Heart right ventricle (tissue), 16 donors: ENCODE data around the gene HAGHL. TPM values are rescaled to one million over a fixed set of nuclear protein-coding genes. Genes with fewer than 3 reads are reported as not detected.

Experiments
- ATAC-seq, 8 donors: fragments of 200-7000 bp; cut with Tn5 transposase; one replicate each; pipeline ENCODE4 v1.9.1; 2020; ENCODE audit warnings: mild to moderate bottlenecking in 8 of 8, moderate library complexity in 8 of 8, moderate number of reproducible peaks in 1 of 8
- DNase-seq, 2 donors: peaks; one replicate each; pipeline ENCODE4 v3.0.0-alpha.2; 2020
- H3K27ac ChIP-seq, 10 donors: fragments of 200-600 bp; sonication (generic) in 2 of 10; one replicate each; pipeline versions ENCODE4 v1.5.0 to v1.8.0; 2020 to 2022; ENCODE audit warnings: mild to moderate bottlenecking in 3 of 10
- H3K27me3 ChIP-seq, 7 donors: fragments of 200-600 bp; one replicate each; pipeline ENCODE4 v1.8.0; 2021 to 2022; ENCODE audit warnings: mild to moderate bottlenecking in 2 of 7
- H3K36me3 ChIP-seq, 9 donors: fragments of 200-600 bp; sonication (generic) in 1 of 9; one replicate each; pipeline versions ENCODE4 v1.5.0 to v1.8.0; 2020 to 2022; ENCODE audit warnings: mild to moderate bottlenecking in 2 of 9
- H3K4me1 ChIP-seq, 9 donors: fragments of 200-600 bp; sonication (generic) in 1 of 9; one replicate each; pipeline versions ENCODE4 v1.5.0 to v1.8.0; 2020 to 2022; ENCODE audit warnings: mild to moderate bottlenecking in 4 of 9
- H3K4me3 ChIP-seq, 10 donors: fragments of 200-600 bp; sonication (generic) in 2 of 10; one replicate each; pipeline versions ENCODE4 v1.5.0 to v1.8.0; 2020 to 2022; ENCODE audit warnings: mild to moderate bottlenecking in 7 of 10, moderate library complexity in 2 of 10
- H3K9me3 ChIP-seq, 11 donors: fragments of 200-600 bp in 10 of 11; sonication (generic) in 2 of 11; one replicate each; pipeline versions ENCODE4 v1.5.0 to v1.8.0; 2013 to 2022; ENCODE audit warnings: mild to moderate bottlenecking in 2 of 11, control low read depth in 1 of 11, moderate library complexity in 1 of 11
- CTCF ChIP-seq, 9 donors: fragments of 200-600 bp; sonication (generic) in 2 of 9; IDR thresholded peaks; one replicate each; pipeline versions ENCODE4 v1.5.0 to v1.8.0; 2021 to 2022; ENCODE audit warnings: antibody characterized with exemption in 9 of 9, mild to moderate bottlenecking in 5 of 9, moderate library complexity in 1 of 9
- WGBS, 2 donors: extraction: QIAGEN DNeasy Blood & Tissue Kit; methylation state at CpG; one replicate each; pipeline ENCODE4 v1.1.7; 2013; ENCODE audit warnings: inconsistent platforms in 1 of 2; 5-methylcytosine and 5-hydroxymethylcytosine counted together
- intact Hi-C, 10 donors: fragments of 100-400 bp; cut with DNase I; formaldehyde crosslinking; loops; one replicate each; pipeline versions ENCODE4 v1.11.1 to v1.14.2; 2022
- polyA plus RNA-seq, 2 donors: library from polyadenylated mRNA; stranded (reverse); fragments of 200-250 nt; gene quantifications; one replicate each; pipeline ENCODE4 v1.2.3, GENCODE V29; 2013
- total RNA-seq, 10 donors: library from RNA; stranded (reverse); fragmentation: NEBNext Ultra II Directional in 3 of 10; extraction: Animal tissue kit (Norgen Biotek cat#: 25700) in 3 of 10; gene quantifications; one replicate each; pipeline versions ENCODE4 v1.2.1 to v1.2.4, GENCODE V29; 2021 to 2023
- donor health status: Arrhythmogenic right ventricular cardiomyopathy.
- donor health status: ischemic (EF 13 %, LVEDD 7.1; RV severe dilation, severe dysfunction).
- donor health status: healthy with polysubstance abuse.
- donor health status: DM: no; HTN: yes; CAD: no.
- donor health status: DM: no; HTN: no; CAD: no.
- donor health status: ischemic (EF 25% LVEDD 6.9; RV normal size, moderate dysfunction).
- donor health status: ischemic (EF 25% LVEDD 5.7; RV mildly dilated, moderate dysfunction).
- donor health status: healthy.
- donor health status: DM: yes; HTN: yes; CAD: no.
- donor health status: Ischemic cardiomyopathy.
- donor health status: ischemic (EF 35%, LVEDD 5.7; RV mildly dilated, moderate dysfunction).
- donor health status: nonischemic (EF 11% LVEDD 7.7; RV severe dilation, severe dysfunction).
- donor health status: DM: yes; HTN: yes; CAD: no.
- donor health status: PGD.
- donor health status: ischemic (EF 29% LVEDD 5.4; RV normal size, mild dysfunction).
- donor health status: nonischemic (EF 23%, LVEDD 6.1; RV moderate dilation, normal function).

Gene HAGHL
- total and polyA plus RNA-seq, 12 donors = 5.1 to 80.0 (median 10.9) TPM

- Histone ChIP-seq H3K36me3 (no peaks in the 10 kb centered on the region), H3K4me1 (peaks cover 0 to 13% (median 0%) of the 10 kb centered on the region in 9 donors), H3K27me3 (peaks cover 0 to 19% (median 0%) of the 10 kb centered on the region in 7 donors), H3K4me3 (no peak overlapping the region), H3K27ac (no peak overlapping the region), H3K9me3 (no peaks in the 10 kb centered on the region)
- no peak for DNase-seq
- WGBS, 2 donors = 91 to 94% methylated on average over 5 of the region's 5 CpGs
- intact Hi-C loops = no loop called here
- ATAC-seq = no peak
- TF ChIP-seq CTCF (IDR thresholded peaks at IDR 0.05) = no peak
Measured at GRCh38 chr16:756428-756827, 29.5 kb downstream of the HAGHL start.

GRCh38 chr16:759110-759910 is 32.4 kb downstream of the HAGHL start:
- Histone ChIP-seq H3K4me3 (no peak overlapping the region), H3K27ac (no peak overlapping the region), H3K36me3 (no peaks in the 10 kb centered on the region), H3K27me3 (peaks cover 6 to 39% (median 11%) of the 10 kb centered on the region in 7 donors), H3K4me1 (peaks cover 0 to 10% (median 0%) of the 10 kb centered on the region in 9 donors), H3K9me3 (no peaks in the 10 kb centered on the region)
- DNase-seq (no peak), ATAC-seq (no peak)
- intact Hi-C loops = no loop called here
- WGBS, 2 donors = 78 to 83% methylated on average over 34 of the region's 34 CpGs
- TF ChIP-seq CTCF (IDR thresholded peaks at IDR 0.05) = no peak

GRCh38 chr16:760065-760464 is 33.2 kb downstream of the HAGHL start:
- H3K27me3 ChIP-seq = peaks cover 6 to 39% (median 10%) of the 10 kb centered on the region in 7 donors
- no peaks in the 10 kb centered on the region for H3K36me3 ChIP-seq
- no peaks in the 10 kb centered on the region for H3K9me3 ChIP-seq
- ATAC-seq (no peak), DNase-seq (no peak)
- H3K27ac ChIP-seq = no peak overlapping the region
- H3K4me3 ChIP-seq = no peak overlapping the region
- intact Hi-C loops = no loop called here
- WGBS, 2 donors = 65 to 70% methylated on average over 13 to 15 of the region's 15 CpGs
- no peak for TF ChIP-seq CTCF (IDR thresholded peaks at IDR 0.05)
- H3K4me1 ChIP-seq = peaks cover 0 to 7% (median 0%) of the 10 kb centered on the region in 9 donors

GRCh38 chr16:760545-761343 is 33.8 kb downstream of the HAGHL start, which contains the start of gene MSLN:
TSS of gene MSLN (plus strand) at chr16:760734. CDS start at chr16:762681, 1,947 bp downstream.
- Histone ChIP-seq H3K36me3 (no peaks in the 10 kb centered on the region), H3K9me3 (no peaks in the 10 kb centered on the region), H3K4me1 (peaks cover 0 to 7% (median 0%) of the 10 kb centered on the region in 9 donors), H3K27ac (no peak within 1 kb of the TSS), H3K4me3 (no peak within 1 kb of the TSS), H3K27me3 (peaks cover 6 to 36% (median 10%) of the 10 kb centered on the region in 7 donors)
- 75 to 77% methylated on average over 37 of the region's 37 CpGs for WGBS, 2 donors
- no peak for TF ChIP-seq CTCF (IDR thresholded peaks at IDR 0.05)
- intact Hi-C loops = no loop called here
- no peak for ATAC-seq
- no peak for DNase-seq
